Stimulated activated CD8-positive, alpha-beta memory T cell treated with anti-CD3 and anti-CD28 coated beads, Interleukin-7, amount 100 ng/mL, for 4 hours (primary cell): ENCODE measurements around the gene CLDN15.
"Not testable (repeated sequence)": the region's sequence is repeated elsewhere in the genome, so short reads cannot be mapped to it uniquely, and the experiment has no call there.

ENCODE experiments used
- DNase-seq, 2 donors: peaks; one replicate each; pipeline ENCODE4 v3.0.0-alpha.2; 2020; ENCODE audit warnings: low read depth in 2 of 2

The CLDN15 gene, protein sequence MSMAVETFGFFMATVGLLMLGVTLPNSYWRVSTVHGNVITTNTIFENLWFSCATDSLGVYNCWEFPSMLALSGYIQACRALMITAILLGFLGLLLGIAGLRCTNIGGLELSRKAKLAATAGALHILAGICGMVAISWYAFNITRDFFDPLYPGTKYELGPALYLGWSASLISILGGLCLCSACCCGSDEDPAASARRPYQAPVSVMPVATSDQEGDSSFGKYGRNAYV

DNA sequence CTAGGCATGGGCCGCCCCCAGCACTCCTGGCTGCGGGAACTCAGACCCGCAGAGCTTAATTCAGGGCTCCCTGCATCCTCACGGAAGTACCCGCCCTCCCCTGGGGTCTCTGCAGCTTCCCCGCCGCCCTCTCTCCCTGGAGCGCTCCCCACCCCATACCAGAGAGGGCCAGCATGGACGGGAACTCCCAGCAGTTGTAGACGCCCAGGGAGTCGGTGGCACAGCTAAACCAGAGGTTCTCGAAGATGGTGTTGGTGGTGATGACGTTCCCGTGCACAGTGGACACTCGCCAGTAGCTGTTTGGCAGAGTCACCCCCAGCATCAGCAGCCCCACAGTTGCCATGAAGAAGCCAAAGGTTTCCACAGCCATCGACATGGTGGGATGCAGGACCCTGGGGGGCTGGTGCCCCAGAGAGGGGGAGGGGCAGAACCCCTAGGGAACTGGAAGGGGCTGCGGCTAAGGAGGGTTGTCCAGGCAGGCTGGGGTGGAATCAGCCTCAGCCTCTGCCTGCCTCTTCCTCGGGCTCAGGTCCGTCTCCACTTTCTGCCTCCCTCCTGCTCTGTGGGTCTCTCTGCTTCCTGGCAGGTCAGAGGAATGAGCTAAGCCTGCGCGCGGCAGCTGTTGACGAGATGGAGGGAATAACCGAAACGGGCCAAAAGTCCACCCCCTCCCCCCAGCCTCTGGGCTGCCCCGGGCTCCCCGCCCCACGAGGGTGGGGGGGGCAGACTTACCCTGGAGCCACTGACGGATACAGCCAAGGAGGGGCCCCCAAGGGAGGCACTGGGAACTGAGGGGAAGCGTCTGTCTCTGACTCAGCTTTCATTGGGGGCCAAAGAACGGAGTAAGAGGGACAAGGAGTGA is at the start of gene CLDN15:
CLDN15 (minus strand) TSS at position 597 of the 862 bp plus-strand sequence; CDS start at position 376, 221 bp downstream.
- no peak for DNase-seq

DNA sequence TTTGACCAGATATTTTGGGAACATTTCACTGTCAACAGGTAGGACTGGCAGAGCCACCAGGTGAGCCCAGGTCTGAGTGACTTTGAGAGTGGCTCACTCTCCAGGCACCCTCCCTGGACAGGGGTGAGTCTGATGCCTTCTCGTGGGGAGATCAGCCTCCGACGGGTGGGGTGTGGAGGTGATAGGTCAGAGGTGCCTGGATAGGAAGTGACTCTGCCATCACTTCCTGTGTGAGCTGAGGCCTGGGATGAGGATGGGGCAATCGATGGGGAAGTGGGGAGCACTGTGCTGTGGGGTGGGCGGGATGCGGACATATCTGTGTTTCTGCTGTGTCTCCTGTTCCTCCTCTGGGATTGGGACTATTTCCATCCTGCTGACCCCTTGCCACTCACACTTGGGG is 49.4 kb upstream of the CLDN15 start:
- DNase-seq, result no peak

DNA sequence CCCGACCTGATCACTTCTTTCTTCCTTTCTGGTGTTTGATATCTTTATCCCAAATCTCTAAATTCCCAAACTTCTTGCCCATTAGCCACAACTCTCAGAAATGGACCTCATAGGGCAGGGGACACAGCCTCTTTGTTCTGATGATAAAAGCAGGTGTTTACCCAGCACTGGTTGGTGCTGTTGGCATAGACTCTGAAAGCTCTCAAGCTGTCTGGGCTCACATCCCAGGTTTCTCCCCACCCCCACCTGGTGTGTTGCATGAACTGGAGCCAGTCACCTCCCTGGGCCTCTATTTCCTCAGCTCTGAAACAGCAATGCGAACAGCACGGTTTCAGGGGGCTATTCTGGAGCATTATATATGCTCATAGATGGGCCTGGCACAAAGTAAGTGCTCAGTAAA is 48.3 kb upstream of the CLDN15 start:
- DNase-seq, result not testable (repeated sequence)

DNA sequence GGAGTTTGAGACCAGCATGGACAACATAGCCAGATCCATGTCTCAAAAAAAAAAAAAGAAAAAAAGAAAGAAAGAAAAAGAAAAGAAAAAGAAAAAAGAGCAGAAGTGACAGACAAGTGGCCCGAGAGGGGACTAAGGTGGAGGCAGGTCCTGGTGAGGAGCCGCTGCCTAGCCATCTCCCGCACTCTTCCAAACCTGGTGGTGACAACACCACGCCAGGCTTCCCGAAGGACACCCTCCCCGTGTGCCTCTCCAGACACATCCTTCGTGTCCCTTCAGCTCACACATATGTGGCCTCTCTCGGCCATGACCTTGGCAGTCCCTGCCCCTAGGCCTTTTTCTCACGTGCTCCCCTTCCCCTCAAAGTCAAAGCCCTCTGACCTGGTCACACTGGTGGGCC is 47.6 kb upstream of the CLDN15 start:
- DNase-seq, result no peak

DNA sequence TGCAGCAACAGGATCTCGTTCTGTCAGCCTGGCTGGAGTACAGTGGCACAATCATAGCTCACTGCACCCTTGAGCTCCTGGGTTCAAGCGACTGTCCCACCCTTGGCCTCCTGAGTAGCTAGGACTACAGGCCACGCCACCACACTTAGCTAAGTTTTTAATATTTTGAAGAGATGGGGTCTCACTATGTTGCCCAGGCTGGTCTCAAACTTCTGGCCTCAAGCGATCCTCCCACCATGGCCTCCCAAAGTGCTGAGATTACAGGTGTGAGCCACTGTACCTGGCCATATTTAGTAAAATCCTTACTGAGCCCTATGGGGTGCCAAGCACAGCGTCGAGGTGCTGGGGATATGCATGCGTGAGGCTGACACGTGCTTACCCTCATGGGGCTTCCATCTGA is 43.3 kb upstream of the CLDN15 start:
- DNase-seq, result not testable (repeated sequence)

DNA sequence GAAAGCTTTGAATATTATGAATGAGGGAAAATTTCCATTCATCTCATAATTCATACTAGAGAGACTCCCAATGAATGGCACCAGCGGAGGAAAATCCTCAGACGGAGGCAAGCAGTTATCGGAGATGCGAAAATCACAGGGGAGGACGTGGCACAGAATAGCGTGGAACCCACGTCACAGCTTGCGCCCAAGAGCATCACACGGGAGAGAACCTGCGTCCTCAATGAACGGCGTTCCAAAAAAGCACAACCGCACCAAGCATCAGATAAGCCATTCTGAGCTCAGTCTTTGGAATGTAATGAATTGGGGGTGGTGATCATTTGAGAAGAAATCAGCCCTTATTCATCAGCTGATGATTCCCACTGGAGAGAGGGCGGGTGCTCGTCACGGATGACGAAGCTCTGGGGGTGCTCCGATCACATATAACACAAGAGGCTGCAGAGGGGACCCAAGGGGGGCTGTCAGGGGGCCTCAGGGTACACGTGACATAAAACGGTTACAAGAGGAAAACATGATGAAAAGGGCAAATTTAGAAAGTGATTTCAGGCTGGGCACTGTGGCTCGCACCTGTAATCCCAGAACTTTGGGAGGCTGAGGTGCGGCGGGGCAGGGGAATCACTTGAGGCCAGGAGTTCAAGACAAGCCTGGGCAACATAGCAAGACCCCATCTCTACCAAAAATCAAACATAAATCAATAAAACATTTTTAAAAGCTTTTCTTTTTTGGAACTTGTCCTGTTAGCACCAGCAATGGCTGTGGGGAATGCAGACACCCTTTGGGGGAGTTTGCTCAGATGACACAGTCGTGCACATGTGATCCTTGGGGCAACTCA is 41.1 kb upstream of the CLDN15 start:
- DNase-seq, result no peak

DNA sequence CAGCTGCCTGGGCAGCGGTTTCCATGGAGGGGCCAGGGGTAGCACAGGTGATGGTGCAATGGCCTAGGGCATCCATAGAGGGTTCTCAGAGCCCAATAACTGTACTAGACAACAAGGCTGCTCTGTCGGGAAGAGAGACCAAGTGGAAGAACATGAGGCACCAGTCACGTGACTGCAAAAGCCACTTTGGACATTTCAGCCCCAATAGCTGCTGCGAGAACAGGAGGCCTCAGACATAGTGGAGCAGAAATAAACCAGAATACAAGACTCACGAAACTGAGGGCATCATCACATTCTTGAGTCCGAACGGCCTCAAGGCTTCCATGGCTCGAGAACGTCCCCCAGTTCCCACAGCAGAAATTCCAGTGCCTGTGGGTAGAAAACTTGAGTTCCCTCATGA is 39.6 kb upstream of the CLDN15 start:
- DNase-seq, result no peak

DNA sequence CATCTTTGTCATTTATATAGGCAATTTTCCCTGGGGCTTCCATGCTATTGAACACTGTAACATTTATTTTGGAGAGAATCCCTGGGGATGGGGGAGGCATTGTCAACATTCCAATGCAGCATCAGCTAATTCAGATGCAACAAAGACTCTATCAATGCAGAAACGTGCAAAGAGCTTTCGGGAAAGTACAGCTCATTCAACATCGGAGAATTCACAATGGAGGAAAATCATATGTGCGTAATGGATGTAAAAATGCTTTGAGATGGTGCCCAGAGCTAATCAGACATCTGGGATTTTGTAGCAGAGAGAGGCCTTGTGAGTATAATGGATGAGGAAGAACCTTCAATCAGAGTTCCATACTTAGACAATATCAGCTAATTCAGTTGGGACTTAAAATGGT is 35.6 kb upstream of the CLDN15 start:
- DNase-seq, result no peak

DNA sequence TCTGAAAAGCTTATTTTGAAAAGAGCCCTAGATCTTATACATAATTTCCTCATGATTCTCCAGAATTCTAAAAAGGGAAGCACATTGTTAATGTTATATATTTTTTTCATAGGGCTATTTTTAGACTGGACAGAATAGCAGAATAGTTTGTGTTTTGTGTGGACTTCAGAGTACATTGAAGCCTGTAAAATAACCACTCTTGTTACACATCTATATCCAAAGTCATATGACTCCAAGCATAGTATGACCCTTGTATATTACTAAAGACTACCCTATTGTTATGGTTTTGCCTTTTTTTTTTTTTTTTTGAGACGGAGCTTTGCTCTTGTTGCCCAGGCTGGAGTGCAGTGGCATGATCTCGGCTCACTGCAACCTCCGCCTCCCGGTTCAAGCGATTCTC is 33.4 kb upstream of the CLDN15 start:
- no peak for DNase-seq

DNA sequence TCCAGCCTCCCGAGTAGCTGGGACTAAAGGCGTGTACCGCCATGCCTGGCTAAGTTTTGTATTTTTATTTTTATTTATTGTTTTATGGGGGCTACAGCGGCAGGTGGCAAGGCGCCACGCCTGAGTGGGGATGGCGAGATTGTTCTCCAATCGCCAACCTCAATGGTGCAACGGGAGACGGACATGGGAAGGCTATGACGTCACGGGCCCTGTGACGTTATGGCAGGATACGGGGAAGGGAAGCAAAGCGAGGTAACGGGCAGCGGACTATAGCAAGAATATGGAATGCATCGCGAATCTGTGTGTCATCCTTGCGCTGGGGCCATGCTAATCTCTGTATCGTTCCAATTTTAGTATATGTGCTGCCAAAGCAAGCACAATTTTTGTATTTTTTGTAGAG is 32.1 kb upstream of the CLDN15 start:
- DNase-seq, result no peak

DNA sequence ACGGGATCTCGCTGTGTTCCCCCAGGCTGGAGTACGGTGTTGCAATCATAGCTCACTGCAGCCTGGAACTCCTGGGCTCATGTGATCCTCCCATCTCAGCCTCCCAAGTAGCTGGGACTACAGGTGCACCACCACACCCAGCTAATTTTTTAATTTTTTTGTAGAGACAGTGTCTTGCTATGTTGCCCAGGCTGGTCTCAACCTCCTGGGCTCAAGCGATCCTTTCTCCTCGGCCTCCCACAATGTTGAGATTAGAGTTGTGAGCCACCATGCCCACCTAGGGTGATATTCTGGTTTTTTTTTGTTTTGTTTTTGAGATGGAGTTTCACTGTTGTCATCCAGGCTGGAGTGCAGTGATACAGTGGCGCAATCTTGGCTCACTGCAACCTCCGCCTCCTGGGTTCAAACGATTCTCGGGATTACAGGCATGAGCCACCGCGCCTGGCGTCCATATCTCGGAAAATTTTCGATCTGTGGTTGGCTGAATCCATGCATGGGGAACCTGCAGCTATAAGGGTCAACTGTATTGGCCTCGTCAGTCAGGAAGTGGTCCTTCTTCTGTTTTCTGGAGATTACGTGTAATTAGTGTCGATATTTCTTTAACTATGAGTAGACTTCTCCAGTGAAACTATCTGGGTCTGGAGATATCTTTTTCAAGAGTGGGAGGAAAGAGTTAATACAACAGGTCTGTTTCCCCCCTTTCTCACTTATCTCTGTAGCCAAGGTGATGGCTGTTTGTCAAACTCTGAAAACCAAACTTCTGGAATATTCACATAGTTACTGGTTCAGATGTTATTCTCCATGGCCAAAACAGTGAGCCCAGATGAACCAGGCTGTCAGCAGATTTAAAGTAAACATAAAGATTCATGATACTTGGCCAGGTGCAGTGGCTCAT is 28.3 kb upstream of the CLDN15 start:
- DNase-seq, result no peak

DNA sequence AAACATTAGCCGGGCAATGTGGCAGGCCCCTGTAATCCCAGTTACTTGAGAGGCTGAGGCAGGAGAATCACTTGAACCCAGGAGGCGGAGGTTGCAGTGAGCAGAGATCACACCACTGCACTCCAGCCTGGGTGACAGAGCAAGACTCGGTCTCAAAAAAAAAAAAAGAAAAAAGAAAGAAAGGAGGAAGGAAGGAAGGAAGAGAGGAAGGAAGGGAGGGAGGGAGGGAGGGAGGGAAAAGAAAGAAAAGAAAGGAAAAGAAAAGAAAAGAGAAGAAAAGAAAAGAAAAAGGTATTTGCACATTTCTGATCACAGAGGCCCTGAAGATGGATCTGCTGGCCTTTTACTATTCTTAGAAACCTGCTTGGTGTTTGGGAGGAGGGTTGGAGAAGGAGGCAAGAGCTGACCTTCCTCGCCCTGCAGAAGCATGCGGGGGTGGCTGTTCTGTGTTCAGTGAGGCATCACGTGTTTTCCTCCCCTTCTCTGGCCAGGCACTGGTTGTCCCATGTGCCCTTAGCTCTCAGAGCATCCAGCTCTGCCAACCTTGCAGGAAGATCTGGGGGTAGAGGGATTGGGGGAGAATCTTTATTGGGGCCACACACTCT is 26.6 kb upstream of the CLDN15 start:
- DNase-seq, result not testable (repeated sequence)

DNA sequence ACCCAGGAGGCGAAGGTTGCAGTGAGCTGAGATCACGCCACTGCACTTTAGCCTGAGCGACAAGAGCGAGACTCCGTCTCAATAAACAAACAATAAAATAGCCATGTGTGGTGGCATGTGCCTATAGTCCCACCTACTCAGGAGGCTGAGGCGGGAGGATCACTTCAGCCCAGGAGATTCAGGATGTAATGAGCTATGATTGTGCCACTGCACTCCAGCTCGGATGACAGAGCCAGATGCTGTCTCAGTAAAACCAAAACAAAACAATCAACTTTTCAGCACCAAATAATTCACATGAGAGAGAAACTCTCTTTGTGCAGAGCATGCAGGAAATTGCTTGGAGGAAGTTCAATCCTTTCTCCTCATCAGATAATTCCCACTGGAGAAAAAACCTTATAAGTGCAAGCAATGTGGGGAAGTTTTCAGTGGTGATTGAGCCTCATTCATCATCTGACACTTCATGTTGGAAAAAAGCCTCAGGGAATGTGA is 20.7 kb upstream of the CLDN15 start:
- no peak for DNase-seq

DNA sequence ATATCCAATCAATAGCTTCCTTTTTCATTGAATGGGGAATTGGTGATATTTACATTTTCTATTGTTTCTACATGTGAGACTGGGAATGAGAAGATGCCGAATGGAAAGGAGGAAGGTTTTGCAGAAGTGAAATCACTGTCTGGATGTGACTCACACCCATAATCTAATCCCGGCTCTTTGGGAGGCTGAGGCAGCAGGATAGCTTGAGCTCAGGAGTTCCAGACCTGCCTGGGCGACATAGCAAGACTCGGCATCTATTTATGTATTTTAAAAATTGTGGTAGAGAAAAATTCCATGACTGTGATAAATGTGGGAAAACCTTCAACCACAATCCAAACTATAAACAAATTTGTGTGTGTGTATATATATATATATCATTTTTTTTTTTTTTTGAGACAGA is 18.2 kb upstream of the CLDN15 start:
- no peak for DNase-seq

DNA sequence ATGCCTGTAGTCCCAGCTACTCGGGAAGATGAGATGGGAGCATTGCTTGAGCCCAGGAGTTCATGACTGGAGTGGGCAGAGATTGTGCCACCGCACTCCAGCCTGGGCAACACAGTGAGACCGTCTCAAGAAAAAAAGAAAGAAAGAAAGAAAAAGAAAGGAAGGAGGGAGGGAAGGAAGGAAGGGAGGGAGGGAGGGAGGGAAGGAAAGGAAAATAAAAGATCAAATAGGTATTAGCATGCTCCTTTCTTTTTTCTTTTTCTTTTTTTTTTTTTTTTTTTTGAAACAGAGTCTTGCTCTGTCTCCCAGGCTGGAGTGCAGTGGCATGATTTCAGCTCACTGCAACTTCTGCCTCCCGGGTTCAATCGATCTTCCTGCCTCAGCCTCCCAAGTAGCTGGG is 15.6 kb upstream of the CLDN15 start:
- DNase-seq, result not testable (repeated sequence)

DNA sequence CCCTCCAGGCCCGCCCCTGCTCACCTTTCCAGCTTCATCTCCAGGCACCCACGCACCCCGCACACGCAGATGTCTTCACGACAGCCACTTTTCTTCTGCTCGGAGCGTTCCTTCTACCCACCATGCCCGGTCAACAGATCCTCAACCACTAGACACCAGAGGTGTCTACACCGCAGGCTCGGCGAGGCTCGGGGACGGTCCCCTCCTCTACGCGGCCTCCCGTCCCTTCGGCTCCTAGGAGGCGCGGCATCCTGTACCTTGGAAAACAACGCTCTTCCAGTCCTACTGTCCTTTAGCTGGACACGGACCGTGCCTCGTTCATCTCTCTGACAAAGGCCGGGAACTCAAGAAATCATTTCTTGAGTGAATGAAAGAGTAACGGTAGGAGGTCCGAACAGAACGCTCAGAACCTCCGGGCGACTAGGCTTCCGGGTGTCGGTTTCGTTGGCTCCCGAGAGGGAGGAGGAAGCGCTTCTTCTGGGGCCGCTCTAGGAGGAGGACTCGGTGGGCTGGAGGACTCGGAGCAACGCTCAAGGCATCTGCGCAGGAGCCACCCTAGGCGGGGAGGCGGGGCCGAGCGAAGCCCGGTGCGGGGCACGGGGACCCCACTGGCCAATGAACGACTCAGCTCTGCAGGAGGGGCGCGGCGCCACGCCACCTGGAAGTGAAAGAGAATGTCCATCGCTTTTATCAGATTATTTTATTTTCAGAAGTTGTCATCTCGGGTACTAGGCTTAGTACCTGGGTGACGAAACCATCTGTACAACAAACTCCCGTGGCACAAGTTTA is 14.5 kb upstream of the CLDN15 start:
- peak; percentile 97 to 99 for DNase-seq

DNA sequence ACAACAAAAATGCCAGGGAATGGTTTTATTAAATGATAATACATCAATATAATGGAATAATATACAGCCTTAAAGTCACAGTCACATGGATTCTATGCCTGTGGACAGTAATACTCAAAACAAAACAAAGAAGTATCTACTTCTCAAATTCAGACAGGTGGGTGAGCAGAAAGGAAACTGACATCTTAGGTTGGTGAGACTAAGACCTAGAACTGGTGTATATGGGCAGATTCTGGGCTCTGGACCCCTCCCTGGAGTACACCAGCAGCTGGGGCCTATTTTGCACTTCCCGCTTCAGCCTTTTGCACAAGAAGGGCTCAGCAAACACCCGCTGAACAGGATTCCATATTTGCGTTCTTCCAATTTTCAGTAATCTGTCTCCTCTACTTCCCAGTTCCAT is 12.7 kb upstream of the CLDN15 start:
- DNase-seq, result no peak

DNA sequence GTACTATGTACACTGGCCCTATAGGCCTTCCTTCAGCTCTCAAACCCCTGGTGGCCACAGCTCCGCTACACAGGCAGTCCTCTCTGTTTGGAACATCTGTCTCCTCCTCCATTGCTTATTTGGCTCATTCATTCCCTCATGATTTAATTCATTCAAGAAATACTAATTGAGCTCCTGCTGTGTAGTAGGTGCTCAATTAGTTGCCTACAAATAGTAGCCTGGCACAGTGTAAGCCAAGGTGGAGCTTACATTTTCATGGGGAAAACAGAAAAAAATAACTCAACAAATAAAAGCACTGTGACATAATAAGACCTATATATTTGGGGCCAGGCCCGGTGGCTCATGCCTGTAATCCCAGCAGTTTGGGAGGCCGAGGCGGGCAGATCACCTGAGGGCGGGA is 10.7 kb upstream of the CLDN15 start:
- DNase-seq, result no peak

DNA sequence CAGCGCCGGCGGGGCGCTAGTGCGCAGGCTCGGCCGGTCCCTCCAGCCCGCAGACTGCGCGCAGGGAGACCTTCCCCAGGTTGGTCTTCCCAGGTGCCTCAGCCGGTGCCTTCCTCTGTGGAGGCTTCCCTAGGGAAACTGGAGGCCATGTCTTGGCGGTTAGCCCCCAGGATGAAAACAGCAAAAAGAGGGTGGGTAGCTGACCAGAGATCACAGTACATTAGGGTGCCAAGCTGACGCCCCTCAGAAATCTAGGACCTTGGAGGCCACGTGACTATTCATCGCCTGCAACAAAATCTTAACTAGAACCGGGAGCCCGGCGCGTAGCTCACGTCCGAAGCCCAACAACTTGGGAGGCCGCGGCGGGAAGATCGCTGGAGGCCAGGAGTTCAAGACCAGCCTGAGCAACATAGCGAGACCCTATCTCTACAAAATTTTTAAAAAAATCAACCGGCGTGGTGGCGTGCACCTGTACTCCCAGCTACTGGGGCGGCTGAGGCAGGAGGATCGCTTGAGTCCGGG is 7.6 kb upstream of the CLDN15 start:
- DNase-seq, result no peak
